ENCODE results near the gene RELN. TPM values are rescaled to one million over a fixed set of nuclear protein-coding genes. Genes with fewer than 3 reads are reported as not detected.

Gene RELN
- total and polyA plus RNA-seq, 11 donors: 0.16 to 3.5 (median 1.3) TPM

DNA sequence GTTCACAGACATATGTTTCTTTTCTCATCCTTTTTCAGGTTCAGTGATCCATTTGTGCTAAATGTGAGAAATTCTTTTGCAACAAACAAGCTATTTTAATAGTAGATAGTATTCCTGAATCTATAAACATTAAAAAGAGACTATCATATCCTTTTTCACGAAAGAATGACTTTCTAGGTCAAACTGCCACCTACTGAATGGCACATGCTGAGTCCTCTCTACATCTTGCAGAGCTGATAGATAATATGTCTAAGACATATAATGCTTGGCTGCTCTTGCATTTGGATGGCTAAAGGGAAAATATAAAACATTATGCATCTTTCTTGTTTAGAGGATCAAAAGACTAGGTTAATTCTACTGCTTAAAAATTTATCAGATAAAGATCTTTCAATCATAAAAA is 429.3 kb downstream of the RELN start:
- TF ChIP-seq, protein P1, sequence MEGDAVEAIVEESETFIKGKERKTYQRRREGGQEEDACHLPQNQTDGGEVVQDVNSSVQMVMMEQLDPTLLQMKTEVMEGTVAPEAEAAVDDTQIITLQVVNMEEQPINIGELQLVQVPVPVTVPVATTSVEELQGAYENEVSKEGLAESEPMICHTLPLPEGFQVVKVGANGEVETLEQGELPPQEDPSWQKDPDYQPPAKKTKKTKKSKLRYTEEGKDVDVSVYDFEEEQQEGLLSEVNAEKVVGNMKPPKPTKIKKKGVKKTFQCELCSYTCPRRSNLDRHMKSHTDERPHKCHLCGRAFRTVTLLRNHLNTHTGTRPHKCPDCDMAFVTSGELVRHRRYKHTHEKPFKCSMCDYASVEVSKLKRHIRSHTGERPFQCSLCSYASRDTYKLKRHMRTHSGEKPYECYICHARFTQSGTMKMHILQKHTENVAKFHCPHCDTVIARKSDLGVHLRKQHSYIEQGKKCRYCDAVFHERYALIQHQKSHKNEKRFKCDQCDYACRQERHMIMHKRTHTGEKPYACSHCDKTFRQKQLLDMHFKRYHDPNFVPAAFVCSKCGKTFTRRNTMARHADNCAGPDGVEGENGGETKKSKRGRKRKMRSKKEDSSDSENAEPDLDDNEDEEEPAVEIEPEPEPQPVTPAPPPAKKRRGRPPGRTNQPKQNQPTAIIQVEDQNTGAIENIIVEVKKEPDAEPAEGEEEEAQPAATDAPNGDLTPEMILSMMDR (IDR thresholded peaks at IDR 0.05): no peak
- TF ChIP-seq POLR2A (IDR thresholded peaks at IDR 0.05): no peak
- H3K9me3 ChIP-seq: no peaks in the 10 kb centered on the region
- no peak overlapping the region for H3K27ac ChIP-seq
- no peak overlapping the region for H3K4me3 ChIP-seq
- H3K27me3 ChIP-seq: no peaks in the 10 kb centered on the region
- ATAC-seq (no peak), DNase-seq (no peak)
- no peaks in the 10 kb centered on the region for H3K36me3 ChIP-seq
- 57 to 69% (median 64%) methylated on average over 1 of the region's 1 CpG for WGBS, 4 donors
- intact Hi-C loops (cut with DNase I): no loop called here
- H3K4me1 ChIP-seq: no peaks in the 10 kb centered on the region

DNA sequence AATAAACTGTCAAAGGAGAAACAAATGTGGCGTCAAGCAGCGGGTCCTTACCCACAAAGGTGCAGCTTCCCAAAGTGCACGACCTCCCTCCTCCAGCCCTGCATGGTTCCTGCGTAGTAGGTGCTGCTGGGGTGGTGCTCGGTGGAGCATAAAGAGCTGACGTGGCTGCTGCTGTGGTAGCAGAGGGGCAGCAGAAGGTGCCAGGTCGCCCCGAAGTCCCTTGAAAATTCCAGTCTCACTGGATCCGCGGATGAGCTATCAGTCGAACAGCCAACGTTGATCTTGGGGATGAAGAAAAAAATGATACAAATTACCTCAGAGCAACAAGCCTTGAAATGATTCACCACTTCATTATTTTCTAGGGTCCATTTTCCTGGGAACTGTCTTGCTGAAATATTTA is 438.4 kb downstream of the RELN start:
- DNase-seq (no peak), ATAC-seq (no peak)
- H3K36me3 ChIP-seq: no peaks in the 10 kb centered on the region
- no peaks in the 10 kb centered on the region for H3K4me1 ChIP-seq
- intact Hi-C loops (cut with DNase I): no loop called here
- no peak overlapping the region for H3K4me3 ChIP-seq
- TF ChIP-seq POLR2A (IDR thresholded peaks at IDR 0.05): no peak
- TF ChIP-seq, protein P1 (IDR thresholded peaks at IDR 0.05): no peak
- 84 to 91% (median 89%) methylated on average over 12 of the region's 12 CpGs for WGBS, 4 donors
- no peak overlapping the region for H3K27ac ChIP-seq
- H3K27me3 ChIP-seq: peaks cover 0 to 4% (median 0%) of the 10 kb centered on the region in 9 donors
- no peaks in the 10 kb centered on the region for H3K9me3 ChIP-seq

DNA sequence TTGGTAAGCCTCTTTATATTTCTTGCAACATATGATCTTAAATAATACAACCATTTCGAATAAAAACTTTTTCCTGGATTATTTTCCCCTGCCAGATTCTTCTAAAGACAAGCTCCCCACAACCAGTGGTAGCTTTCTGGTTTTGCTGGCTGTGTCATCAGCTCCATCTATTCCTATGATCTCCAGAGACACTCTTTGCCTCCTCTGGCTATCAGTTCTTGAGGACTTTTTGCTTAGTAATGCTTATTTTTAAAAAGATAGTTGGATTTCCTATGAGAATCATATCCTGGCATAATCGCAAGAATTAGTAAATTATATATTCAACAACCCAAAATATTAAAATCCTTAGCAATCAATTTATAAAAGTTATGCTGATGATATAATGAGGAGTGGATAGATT is 439.7 kb downstream of the RELN start:
- WGBS, 4 donors: 71 to 75% (median 74%) methylated on average over 2 of the region's 2 CpGs
- intact Hi-C loops (cut with DNase I): no loop called here
- no peaks in the 10 kb centered on the region for H3K9me3 ChIP-seq

DNA sequence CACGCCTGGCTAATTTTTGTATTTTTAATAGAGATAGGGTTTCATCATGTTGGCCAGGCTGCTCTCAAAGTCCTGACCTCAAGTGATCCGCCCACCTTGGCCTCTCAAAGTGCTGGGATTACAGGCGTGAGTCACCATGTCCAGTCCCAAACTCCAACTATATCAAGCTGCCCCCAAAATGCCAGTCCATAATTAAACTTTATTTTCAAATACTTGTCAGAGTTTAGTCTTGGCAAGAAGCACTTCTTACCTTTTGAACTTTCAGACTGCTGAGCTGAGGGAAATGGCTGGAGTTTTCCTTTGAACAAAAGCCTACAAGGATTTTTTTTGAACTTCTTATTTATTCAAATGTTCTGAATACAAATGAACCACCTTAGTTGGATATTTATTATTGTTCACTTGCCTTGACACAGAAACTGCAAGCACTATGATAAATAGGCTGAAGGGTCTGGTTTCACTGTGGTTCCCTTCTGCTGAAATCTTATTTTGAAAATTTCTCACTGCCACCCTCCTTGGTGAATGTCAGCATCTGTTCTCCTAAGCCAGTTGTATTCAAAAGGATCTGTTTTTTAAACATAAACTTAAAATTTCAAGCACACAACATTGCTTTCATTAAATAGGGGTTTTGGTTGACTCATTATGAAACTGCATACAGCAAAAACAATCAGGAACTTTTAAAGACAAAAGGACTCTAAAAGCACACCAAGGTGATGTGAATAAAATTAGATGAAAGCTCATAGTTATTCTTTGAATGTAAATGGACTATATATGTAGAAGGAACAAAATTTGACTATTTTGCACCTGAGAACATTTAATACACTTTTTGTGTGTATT is 441.8 kb downstream of the RELN start:
- Histone ChIP-seq H3K9me3 (no peaks in the 10 kb centered on the region), H3K4me3 (no peak overlapping the region), H3K27me3 (peaks cover 0 to 4% (median 0%) of the 10 kb centered on the region in 9 donors), H3K36me3 (no peaks in the 10 kb centered on the region), H3K4me1 (no peaks in the 10 kb centered on the region), H3K27ac (no peak overlapping the region)
- ATAC-seq (no peak), DNase-seq (no peak)
- intact Hi-C loops (cut with DNase I): no loop called here
- 78 to 85% (median 82%) methylated on average over 3 of the region's 3 CpGs for WGBS, 4 donors
- TF ChIP-seq, protein P1 (IDR thresholded peaks at IDR 0.05): no peak
- TF ChIP-seq POLR2A (IDR thresholded peaks at IDR 0.05): no peak

More for the DNA sequence above, 439.7 kb downstream of the RELN start:
- Histone ChIP-seq H3K27ac (no peak overlapping the region), H3K4me3 (no peak overlapping the region), H3K4me1 (no peaks in the 10 kb centered on the region), H3K36me3 (no peaks in the 10 kb centered on the region), H3K27me3 (peaks cover 0 to 4% (median 0%) of the 10 kb centered on the region in 9 donors)
- ATAC-seq (no peak), DNase-seq (no peak)
- no peak for TF ChIP-seq POLR2A (IDR thresholded peaks at IDR 0.05)
- TF ChIP-seq, protein P1 (IDR thresholded peaks at IDR 0.05): no peak

All from heart left ventricle (tissue), 16 donors.